GM15510 (cell line): ENCODE results near the gene TLR9.

Experiments
- POLR2A ChIP-seq: IDR thresholded peaks from 3 replicates; pipeline ENCODE4 v1.6.1; 2011; ENCODE audit warnings: borderline replicate concordance; ENCODE audit not compliant: insufficient read length; ENCODE audit errors: extremely low read depth

TLR9 gene

DNA sequence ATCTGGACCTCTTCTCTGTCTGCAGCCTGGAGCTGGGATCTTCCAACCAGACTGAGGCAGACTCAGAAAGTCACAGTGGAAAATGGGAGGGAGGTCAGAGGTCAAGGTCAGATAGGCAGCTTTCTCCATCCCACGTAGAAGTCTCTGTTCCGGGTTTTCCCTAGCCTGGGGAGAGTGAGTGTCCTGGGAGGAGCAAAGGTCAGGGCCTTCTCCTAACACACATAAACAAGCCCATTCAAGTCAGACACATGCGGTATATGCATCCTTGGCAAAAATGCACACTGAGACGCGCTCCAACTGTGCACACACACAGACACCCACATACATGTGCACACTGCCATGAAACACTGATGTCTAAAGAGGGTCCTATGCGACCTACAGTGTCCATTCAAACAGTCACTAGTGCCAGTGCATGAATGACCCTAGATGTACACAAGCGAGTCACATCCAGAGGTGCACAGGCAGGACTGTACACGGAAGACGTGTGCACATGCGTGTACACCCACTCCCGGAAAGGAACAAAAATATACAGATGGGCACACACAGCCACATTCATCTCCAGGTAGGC, 12.8 kb upstream of the TLR9 start:
- TF ChIP-seq POLR2A, result no peak

DNA sequence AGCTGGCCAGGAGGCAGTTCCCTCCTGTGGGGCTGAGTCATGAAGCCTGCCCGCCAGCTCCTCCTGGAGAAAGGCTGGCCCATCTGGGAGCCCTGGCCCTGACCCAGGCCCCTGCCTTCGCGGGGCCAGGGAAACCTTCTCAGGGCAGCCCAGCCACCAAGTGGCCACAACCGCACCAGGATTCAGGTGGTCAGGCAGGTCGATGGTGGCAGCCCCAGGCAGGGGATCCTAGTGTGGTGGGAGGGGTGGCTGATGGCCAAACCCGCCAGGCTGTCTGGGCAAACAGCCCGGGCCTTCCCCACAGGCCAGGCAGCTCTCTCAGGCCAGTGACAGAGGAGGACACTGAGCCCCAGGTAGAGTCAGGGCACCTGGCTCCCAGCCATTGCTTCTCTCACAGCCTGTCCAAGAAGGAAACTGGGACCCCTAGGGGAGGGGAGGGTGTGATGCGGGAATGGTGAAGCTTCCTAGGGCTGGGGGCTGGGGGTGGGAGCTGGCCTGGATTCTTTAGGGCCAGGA, 12.3 kb upstream of the TLR9 start:
- no peak for TF ChIP-seq POLR2A

DNA sequence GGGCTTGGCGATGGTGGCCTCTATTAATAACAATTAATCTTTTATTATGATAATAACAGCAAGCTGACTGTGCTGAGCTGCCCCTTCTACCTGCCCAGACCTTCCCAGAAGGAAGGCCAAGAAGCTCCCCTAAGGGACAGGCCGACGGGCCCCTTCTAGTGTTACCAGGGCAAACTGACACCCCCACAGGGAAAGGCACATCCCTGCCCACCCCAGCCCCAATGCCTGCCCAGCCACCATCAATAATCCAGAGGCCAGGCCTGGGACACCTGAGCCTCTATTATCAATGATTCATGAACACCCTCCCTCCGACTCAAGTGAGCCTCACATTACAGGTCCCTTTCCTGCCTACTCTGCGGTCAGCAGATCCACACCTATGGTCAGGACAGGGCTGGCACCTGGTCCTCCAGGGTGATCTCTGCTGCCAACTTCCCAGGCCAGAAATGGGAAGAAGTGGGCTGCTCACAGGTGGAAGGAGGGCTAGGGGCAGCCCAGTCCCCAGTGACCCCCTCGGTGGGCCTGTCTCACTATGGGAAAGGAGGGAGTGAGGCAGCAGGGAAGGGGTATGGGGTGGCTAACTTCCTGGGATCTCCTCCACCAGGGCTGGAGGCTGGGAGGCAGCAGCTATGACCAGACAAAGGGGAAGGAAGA, 11.7 kb upstream of the TLR9 start:
- TF ChIP-seq POLR2A, result no peak

DNA sequence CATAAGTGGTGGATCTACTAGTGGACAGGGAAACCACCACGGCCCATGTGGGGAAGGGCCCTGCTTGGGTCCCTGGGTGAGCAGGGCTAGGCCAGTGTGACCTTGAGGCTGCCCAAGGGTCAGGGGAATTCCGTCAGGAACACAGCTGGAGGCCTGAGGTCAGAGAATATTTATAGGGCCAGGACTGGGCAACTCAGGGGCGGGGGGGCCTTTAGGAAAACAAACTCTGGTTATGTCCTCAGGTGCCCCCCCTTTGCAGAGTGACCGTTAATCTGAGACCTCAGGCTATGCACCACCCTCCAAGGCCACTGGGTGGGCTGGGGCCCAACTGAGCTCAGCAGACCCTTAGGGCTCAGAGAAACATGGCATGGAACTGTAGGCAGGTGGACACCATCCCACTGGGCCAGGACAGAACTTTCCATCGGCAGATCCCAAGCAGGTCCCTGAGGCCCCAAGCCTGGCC, 11.0 kb upstream of the TLR9 start:
- TF ChIP-seq POLR2A, result no peak

DNA sequence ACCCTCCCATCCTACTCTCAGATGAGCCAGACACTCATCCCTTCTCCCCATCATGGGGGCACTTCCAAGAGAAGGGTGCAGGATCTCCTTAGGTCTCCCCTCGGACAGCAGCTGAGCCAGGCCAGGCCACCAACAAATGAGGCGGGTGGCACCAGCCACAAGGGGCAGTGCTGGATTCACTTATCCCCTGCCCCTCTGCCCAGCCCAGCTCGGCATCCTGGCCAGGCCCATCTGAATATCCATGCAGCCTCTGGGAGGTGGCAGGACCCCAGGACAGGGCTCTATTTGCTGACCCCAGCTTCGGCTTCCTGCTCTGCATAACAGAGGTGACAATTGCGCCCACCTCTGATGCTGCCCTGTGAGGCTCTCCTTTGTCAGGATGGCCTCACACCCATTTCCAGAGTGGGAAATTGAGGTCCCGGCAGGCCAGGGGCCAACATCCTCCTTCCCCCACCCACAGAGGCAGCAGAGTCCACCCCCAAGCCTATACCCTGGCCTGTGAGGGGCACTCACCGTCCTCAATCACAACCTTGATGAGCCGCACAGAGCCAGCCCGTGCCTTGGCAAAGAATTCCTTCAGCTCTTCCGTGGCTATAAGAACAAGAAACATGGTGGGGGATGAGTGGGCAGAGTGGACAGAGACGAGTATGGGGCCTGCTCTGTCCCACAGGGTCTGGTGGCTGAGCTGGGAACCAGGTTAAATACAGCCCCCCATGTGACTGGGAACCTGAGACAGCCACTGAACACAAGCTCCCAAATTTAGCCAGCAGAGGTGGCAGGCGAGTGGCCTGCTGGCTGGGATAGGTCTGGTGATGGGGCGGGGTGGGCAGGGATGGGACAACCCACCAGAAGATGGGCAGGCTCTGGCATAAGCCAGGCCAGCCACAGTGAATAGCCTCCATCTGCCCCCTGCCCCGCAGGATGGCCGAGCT, 9.3 kb upstream of the TLR9 start:
- no peak for TF ChIP-seq POLR2A

DNA sequence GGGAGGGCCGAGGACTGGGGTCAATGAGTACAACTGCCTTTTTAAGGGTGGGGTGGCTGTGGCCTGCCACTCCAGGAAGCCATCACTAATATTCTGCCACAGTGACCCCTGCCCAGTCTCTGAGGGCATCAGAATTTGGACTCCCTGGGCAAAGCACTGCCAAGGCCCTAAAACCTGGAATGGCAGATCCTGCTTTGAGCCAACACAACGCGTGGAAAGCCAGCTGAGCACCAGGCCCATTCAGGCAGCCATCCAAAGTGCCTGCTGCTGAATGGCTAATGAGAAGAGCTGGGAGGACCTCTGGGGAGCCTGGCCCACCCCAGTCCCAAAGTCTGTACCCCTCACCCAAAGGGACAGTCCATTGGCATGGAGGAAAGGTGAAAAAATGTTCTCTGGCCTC, 8.5 kb upstream of the TLR9 start:
- no peak for TF ChIP-seq POLR2A

DNA sequence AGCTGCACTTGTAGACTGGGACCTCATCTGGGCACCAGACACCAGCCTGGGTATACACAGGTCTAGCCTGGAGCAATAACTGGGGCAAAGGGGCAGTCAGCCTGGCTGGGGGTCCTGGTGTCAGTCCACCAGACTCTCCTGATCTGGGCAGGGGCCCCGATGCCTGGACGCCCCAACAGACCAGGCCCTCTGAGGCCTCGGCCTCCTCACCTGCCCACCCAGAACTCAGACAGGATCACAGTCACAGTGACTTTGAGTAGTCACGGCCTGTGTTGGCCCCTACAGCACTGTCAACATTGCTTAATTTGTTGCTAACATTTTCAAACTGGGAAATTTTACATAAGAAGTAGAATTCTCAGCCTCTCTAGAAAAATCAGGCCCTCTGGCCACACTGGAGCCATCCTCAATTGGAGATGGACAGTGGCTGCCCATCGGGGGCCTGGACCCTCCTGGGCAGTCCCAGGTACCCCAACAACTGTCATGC, 7.7 kb upstream of the TLR9 start:
- TF ChIP-seq POLR2A, result no peak

DNA sequence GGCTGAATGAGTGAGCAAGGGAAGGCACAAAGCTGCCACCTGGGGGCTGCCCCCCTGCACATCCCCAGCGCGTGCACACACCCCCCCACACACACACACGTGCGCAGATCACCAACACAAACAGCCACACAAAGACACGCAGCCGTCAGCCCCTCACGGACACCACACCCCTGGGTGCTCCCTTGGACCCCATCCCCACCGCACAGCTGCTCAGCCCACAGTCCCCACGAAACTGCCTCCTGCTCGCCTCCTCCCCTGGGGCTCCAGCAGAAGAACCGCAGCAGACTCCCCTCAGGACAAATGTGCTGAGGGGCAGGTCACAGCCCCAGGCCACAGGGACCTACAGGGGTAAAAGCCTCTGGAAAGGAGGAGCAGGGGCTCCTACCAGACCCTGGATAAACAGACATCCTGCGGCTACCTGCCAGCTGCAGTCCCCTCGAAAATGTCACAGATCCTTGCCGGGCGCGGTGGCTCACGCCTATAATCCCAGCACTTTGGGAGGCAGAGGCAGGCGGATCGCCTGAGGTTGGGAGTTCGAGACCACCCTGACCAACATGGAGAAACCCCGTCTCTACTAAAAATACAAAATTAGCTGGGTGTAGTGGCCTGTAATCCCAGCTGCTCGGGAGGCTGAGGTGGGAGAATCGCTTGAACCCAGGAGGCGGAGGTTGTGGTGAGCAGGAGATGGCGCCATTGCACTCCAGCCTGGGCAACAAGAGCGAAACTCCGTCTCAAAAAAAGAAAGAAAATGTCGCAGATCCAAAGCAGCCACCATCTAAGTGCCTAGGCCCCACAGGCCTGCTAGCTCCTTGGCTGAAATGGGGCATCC, 7.0 kb upstream of the TLR9 start:
- no peak for TF ChIP-seq POLR2A

DNA sequence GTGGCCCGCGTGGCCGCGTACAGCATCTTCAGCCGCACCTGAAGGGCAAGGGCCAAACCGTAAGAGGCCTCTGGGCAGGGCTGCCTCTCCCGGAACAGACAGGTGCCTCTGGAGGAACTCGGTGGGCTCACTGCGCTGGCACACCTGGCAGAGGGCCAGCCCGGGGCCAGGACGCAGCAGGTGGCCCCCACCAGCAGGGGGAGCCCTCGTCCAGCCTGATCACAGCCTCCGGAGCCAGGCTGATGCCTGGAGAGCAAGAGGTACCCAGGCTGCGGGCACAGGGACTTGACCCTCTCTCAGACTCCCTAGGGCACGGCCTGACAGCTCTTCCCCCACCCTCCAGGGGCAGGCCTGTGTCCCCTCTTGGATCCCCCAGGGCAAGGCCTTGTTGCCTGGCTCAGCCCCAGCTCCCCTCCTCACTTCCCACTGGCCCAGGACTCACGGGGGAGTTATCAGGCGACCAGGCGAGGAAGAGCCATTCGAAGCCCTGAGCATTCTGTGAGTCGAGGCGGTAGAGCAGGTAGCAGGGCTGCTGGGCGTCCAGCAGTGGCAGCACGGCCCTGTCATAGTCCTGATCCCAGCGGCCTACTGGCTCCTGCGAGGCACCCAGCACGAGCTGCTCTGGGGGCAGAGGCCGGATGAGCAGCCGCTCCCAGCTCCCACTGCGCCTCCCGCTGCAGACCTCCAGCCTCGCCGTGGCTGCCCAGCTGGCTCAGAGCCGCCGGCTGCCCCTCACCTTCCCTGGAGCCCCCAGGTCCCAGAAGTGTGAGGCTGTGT, 6.2 kb upstream of the TLR9 start:
- no peak for TF ChIP-seq POLR2A

DNA sequence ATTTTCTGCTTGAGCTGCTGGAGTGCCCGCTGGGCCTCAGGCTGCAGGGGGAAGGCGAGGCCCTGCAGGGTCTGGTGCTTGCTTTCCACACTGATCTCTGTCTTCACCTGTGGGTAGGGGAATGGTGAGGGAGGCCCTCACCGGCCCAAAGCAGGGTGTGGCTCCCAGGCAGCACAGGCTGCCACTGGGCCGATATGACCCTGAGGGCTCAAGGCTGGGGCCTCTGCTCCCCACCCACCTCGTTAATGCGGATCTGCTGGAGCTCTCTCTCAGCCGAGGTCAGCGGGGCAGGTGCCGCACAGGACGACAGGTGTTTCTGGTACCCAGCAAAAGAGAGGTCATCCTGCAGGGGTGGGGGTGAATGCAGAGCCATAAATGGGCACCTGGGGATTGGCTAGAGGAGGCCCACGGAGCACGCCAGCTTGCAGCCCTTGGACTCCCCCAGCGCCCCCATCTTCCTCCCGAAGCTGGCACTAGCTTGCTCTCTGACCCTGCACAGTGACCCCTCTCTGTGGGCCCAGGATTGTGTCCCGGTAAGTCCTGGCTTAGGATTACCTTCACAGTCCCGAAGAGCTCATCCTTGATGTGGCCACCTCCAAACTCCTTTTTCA, 5.5 kb upstream of the TLR9 start:
- TF ChIP-seq POLR2A, result no peak

DNA sequence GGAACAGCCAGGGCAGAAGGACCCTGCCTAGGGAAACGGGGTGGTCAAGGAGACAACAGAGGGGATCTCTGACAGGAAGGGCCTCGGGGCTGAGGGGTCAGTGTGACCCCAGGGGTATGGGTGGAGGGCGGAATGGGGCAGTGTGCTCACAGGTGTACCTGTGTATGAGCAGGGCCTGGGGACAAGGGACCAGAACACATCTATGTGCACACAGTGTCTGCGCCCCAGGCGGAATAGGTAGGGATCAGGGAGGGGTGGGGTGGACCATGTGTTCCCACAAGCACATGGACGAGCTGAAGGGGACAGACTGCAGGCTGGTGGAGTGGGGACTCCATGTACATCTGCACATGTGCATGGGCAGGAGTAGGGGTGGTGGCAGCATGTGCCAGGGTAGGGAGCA, 5.0 kb upstream of the TLR9 start:
- TF ChIP-seq POLR2A, result no peak

DNA sequence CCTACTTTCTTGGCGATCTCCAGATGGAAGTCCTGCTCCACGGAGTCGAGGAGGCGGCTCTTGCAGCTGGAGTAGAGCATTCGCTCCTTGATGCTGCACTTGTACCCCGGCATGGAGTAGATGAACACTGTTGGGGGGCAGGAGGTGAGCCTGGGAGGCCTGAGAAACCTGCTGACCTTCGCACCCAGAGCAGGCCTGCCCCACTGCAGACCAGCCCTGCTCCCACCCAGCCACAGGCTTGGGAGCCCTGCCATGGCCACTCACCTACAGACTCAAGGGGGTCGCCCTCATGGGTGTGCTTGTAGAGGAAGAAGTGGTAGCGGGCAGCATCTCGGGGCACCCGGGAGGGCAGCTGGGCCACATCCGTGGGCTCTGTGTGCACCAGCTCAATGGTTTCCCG, 4.2 kb upstream of the TLR9 start:
- no peak for TF ChIP-seq POLR2A

DNA sequence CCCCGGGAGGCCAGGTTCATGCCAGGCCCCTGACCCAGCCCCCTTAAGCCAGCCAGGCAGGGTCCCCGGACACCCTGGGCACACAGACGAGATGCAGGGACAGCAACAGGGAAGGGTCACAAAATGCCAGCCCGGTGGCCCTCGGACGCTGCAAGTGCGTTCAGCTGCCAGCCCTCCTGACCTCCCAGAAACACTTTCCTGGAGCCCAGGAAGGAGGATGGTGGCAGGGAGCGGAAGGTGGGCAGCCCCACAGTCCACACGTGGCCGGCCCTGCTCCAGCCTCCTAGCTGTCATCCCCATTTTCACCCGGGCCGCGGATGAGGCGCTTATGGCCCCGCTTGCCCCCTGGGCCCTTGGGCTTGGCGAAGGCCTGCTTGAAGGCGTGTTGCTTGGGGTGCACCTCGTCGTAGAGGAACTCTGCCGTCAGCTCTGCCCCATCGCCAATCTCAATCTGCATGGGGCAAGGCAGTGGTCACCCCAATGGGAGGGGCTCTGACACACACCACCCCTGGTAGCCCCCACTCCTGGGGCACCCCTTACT, 3.4 kb upstream of the TLR9 start:
- no peak for TF ChIP-seq POLR2A
